ENCODE results near the gene GPSM3. TPM values are rescaled to one million over a fixed set of nuclear protein-coding genes. Genes with fewer than 3 reads are reported as not detected.

Gene GPSM3
- total RNA-seq, 1 donor from 2014 or later = 1.6 TPM

- Histone ChIP-seq H3K36me3 (ENCODE audit: control insufficient read depth in 3 of 3, insufficient read depth in 3 of 3, low read length in 3 of 3) (peaks cover 12 to 19% (median 18%) of the 10 kb centered on the region in 3 donors), H3K4me1 (ENCODE audit: control insufficient read depth in 3 of 3, insufficient read depth in 3 of 3, low read length in 3 of 3) (peaks cover 37 to 58% (median 42%) of the 10 kb centered on the region in 3 donors), H3K4me3 (ENCODE audit: low read length in 3 of 3) (peak overlapping the region; percentile 76 to 99 (median 89)), H3K27ac (ENCODE audit: low read depth, low read length) (peak overlapping the region; percentile 96), H3K9me3 (ENCODE audit: control insufficient read depth in 3 of 3, low read length in 3 of 3) (no peaks in the 10 kb centered on the region), H3K27me3 (ENCODE audit: control insufficient read depth in 3 of 3, insufficient read depth in 3 of 3, low read length in 3 of 3) (no peaks in the 10 kb centered on the region), H3K9ac (ENCODE audit: low read depth in 1 of 3, low read length in 3 of 3) (peak overlapping the region; percentile 97 to 98 (median 97))
These were observed 17.1 kb downstream of the GPSM3 start for GRCh38 chr6:32175322-32175710.

- Histone ChIP-seq H3K4me1 (ENCODE audit: control insufficient read depth in 3 of 3, insufficient read depth in 3 of 3, low read length in 3 of 3) (peaks cover 34 to 50% (median 35%) of the 10 kb centered on the region in 3 donors), H3K27me3 (ENCODE audit: control insufficient read depth in 3 of 3, insufficient read depth in 3 of 3, low read length in 3 of 3) (no peaks in the 10 kb centered on the region), H3K36me3 (ENCODE audit: control insufficient read depth in 3 of 3, insufficient read depth in 3 of 3, low read length in 3 of 3) (peaks cover 16 to 19% (median 18%) of the 10 kb centered on the region in 3 donors), H3K4me3 (ENCODE audit: low read length in 3 of 3) (no peak overlapping the region), H3K9me3 (ENCODE audit: control insufficient read depth in 3 of 3, low read length in 3 of 3) (no peaks in the 10 kb centered on the region), H3K9ac (ENCODE audit: low read depth in 1 of 3, low read length in 3 of 3) (no peak overlapping the region), H3K27ac (ENCODE audit: low read depth, low read length) (no peak overlapping the region)
These were observed 18.0 kb downstream of the GPSM3 start for GRCh38 chr6:32174416-32174815.

GRCh38 chr6:32173051-32173727 is 19.3 kb downstream of the GPSM3 start:
- no peak overlapping the region for H3K27ac ChIP-seq (ENCODE audit: low read depth, low read length)
- H3K4me3 ChIP-seq (ENCODE audit: low read length in 3 of 3) = no peak overlapping the region
- peaks cover 23 to 30% (median 29%) of the 10 kb centered on the region in 3 donors for H3K36me3 ChIP-seq (ENCODE audit: control insufficient read depth in 3 of 3, insufficient read depth in 3 of 3, low read length in 3 of 3)
- peaks cover 26 to 42% (median 27%) of the 10 kb centered on the region in 3 donors for H3K4me1 ChIP-seq (ENCODE audit: control insufficient read depth in 3 of 3, insufficient read depth in 3 of 3, low read length in 3 of 3)
- no peak overlapping the region for H3K9ac ChIP-seq (ENCODE audit: low read depth in 1 of 3, low read length in 3 of 3)
- no peaks in the 10 kb centered on the region for H3K27me3 ChIP-seq (ENCODE audit: control insufficient read depth in 3 of 3, insufficient read depth in 3 of 3, low read length in 3 of 3)
- no peaks in the 10 kb centered on the region for H3K9me3 ChIP-seq (ENCODE audit: control insufficient read depth in 3 of 3, low read length in 3 of 3)

- Histone ChIP-seq H3K27ac (ENCODE audit: low read depth, low read length) (no peak overlapping the region), H3K9me3 (ENCODE audit: control insufficient read depth in 3 of 3, low read length in 3 of 3) (no peaks in the 10 kb centered on the region), H3K4me1 (ENCODE audit: control insufficient read depth in 3 of 3, insufficient read depth in 3 of 3, low read length in 3 of 3) (peaks cover 11 to 27% (median 14%) of the 10 kb centered on the region in 3 donors), H3K27me3 (ENCODE audit: control insufficient read depth in 3 of 3, insufficient read depth in 3 of 3, low read length in 3 of 3) (no peaks in the 10 kb centered on the region), H3K4me3 (ENCODE audit: low read length in 3 of 3) (no peak overlapping the region), H3K36me3 (ENCODE audit: control insufficient read depth in 3 of 3, insufficient read depth in 3 of 3, low read length in 3 of 3) (peaks cover 35 to 47% (median 42%) of the 10 kb centered on the region in 3 donors), H3K9ac (ENCODE audit: low read depth in 1 of 3, low read length in 3 of 3) (peak overlapping the region in 1 of 3 donors; percentile 25)
These were observed 21.2 kb downstream of the GPSM3 start for GRCh38 chr6:32171234-32171633.

GRCh38 chr6:32170294-32170693 is 22.1 kb downstream of the GPSM3 start:
- H3K9ac ChIP-seq (ENCODE audit: low read depth in 1 of 3, low read length in 3 of 3) = no peak overlapping the region
- H3K27me3 ChIP-seq (ENCODE audit: control insufficient read depth in 3 of 3, insufficient read depth in 3 of 3, low read length in 3 of 3) = no peaks in the 10 kb centered on the region
- H3K4me1 ChIP-seq (ENCODE audit: control insufficient read depth in 3 of 3, insufficient read depth in 3 of 3, low read length in 3 of 3) = peaks cover 7 to 20% (median 9%) of the 10 kb centered on the region in 3 donors
- no peaks in the 10 kb centered on the region for H3K9me3 ChIP-seq (ENCODE audit: control insufficient read depth in 3 of 3, low read length in 3 of 3)
- no peak overlapping the region for H3K4me3 ChIP-seq (ENCODE audit: low read length in 3 of 3)
- H3K36me3 ChIP-seq (ENCODE audit: control insufficient read depth in 3 of 3, insufficient read depth in 3 of 3, low read length in 3 of 3) = peaks cover 36 to 55% (median 43%) of the 10 kb centered on the region in 3 donors
- no peak overlapping the region for H3K27ac ChIP-seq (ENCODE audit: low read depth, low read length)

GRCh38 chr6:32168807-32169591 is 23.4 kb downstream of the GPSM3 start:
- Histone ChIP-seq H3K27me3 (ENCODE audit: control insufficient read depth in 3 of 3, insufficient read depth in 3 of 3, low read length in 3 of 3) (no peaks in the 10 kb centered on the region), H3K4me1 (ENCODE audit: control insufficient read depth in 3 of 3, insufficient read depth in 3 of 3, low read length in 3 of 3) (peaks cover 0 to 7% (median 0%) of the 10 kb centered on the region in 3 donors), H3K27ac (ENCODE audit: low read depth, low read length) (no peak overlapping the region), H3K9me3 (ENCODE audit: control insufficient read depth in 3 of 3, low read length in 3 of 3) (no peaks in the 10 kb centered on the region), H3K4me3 (ENCODE audit: low read length in 3 of 3) (no peak overlapping the region), H3K9ac (ENCODE audit: low read depth in 1 of 3, low read length in 3 of 3) (no peak overlapping the region), H3K36me3 (ENCODE audit: control insufficient read depth in 3 of 3, insufficient read depth in 3 of 3, low read length in 3 of 3) (peaks cover 36 to 57% (median 43%) of the 10 kb centered on the region in 3 donors)

- Histone ChIP-seq H3K36me3 (ENCODE audit: control insufficient read depth in 3 of 3, insufficient read depth in 3 of 3, low read length in 3 of 3) (peaks cover 36 to 58% (median 43%) of the 10 kb centered on the region in 3 donors), H3K4me1 (ENCODE audit: control insufficient read depth in 3 of 3, insufficient read depth in 3 of 3, low read length in 3 of 3) (peaks cover 0 to 6% (median 0%) of the 10 kb centered on the region in 3 donors), H3K9ac (ENCODE audit: low read depth in 1 of 3, low read length in 3 of 3) (no peak overlapping the region), H3K27ac (ENCODE audit: low read depth, low read length) (no peak overlapping the region), H3K4me3 (ENCODE audit: low read length in 3 of 3) (no peak overlapping the region), H3K27me3 (ENCODE audit: control insufficient read depth in 3 of 3, insufficient read depth in 3 of 3, low read length in 3 of 3) (no peaks in the 10 kb centered on the region), H3K9me3 (ENCODE audit: control insufficient read depth in 3 of 3, low read length in 3 of 3) (no peaks in the 10 kb centered on the region)
These were observed 24.1 kb downstream of the GPSM3 start for GRCh38 chr6:32168350-32168749.

GRCh38 chr6:32167761-32168262 is 24.6 kb downstream of the GPSM3 start:
- Histone ChIP-seq H3K36me3 (ENCODE audit: control insufficient read depth in 3 of 3, insufficient read depth in 3 of 3, low read length in 3 of 3) (peaks cover 40 to 62% (median 43%) of the 10 kb centered on the region in 3 donors), H3K4me3 (ENCODE audit: low read length in 3 of 3) (no peak overlapping the region), H3K9me3 (ENCODE audit: control insufficient read depth in 3 of 3, low read length in 3 of 3) (no peaks in the 10 kb centered on the region), H3K27me3 (ENCODE audit: control insufficient read depth in 3 of 3, insufficient read depth in 3 of 3, low read length in 3 of 3) (no peaks in the 10 kb centered on the region), H3K4me1 (ENCODE audit: control insufficient read depth in 3 of 3, insufficient read depth in 3 of 3, low read length in 3 of 3) (peaks cover 0 to under 1% (median 0%) of the 10 kb centered on the region in 3 donors), H3K27ac (ENCODE audit: low read depth, low read length) (no peak overlapping the region), H3K9ac (ENCODE audit: low read depth in 1 of 3, low read length in 3 of 3) (no peak overlapping the region)

GRCh38 chr6:32167154-32167760 is 25.2 kb downstream of the GPSM3 start:
- Histone ChIP-seq H3K36me3 (ENCODE audit: control insufficient read depth in 3 of 3, insufficient read depth in 3 of 3, low read length in 3 of 3) (peaks cover 43 to 68% (median 44%) of the 10 kb centered on the region in 3 donors), H3K27me3 (ENCODE audit: control insufficient read depth in 3 of 3, insufficient read depth in 3 of 3, low read length in 3 of 3) (no peaks in the 10 kb centered on the region), H3K4me1 (ENCODE audit: control insufficient read depth in 3 of 3, insufficient read depth in 3 of 3, low read length in 3 of 3) (peaks cover 0 to 5% (median 0%) of the 10 kb centered on the region in 3 donors), H3K9me3 (ENCODE audit: control insufficient read depth in 3 of 3, low read length in 3 of 3) (no peaks in the 10 kb centered on the region), H3K9ac (ENCODE audit: low read depth in 1 of 3, low read length in 3 of 3) (no peak overlapping the region), H3K4me3 (ENCODE audit: low read length in 3 of 3) (no peak overlapping the region), H3K27ac (ENCODE audit: low read depth, low read length) (no peak overlapping the region)

All from skeletal muscle tissue (tissue), 4 donors.